Omental fat pad (tissue), 4 donors: ENCODE data around the gene LHFPL2. TPM values are rescaled to one million over a fixed set of nuclear protein-coding genes. Genes with fewer than 3 reads are reported as not detected.
"Not testable (repeated sequence)": the region's sequence is repeated elsewhere in the genome, so short reads cannot be mapped to it uniquely, and the experiment has no call there.

Source experiments
- ATAC-seq: fragments of 150-250 bp; one replicate; pipeline ENCODE4 v1.9.1; 2016; ENCODE audit warnings: mild to moderate bottlenecking, moderate library complexity; ENCODE audit not compliant: low FRiP score
- DNase-seq: peaks from one replicate; pipeline ENCODE4 v3.0.0-alpha.2; 2019; ENCODE audit warnings: low spot score
- total RNA-seq, 4 donors: library from RNA; depleted of rRNA; stranded (reverse); fragments of >200 nt; gene quantifications; one replicate each; pipeline ENCODE4 v1.1.0, GENCODE V29; 2016
- TF ChIP-seq, protein P1 (sequence below), 3 donors: fragments of 450-650 bp; IDR thresholded peaks; one replicate each; pipeline ENCODE4 v1.5.1; 2016 to 2017; ENCODE audit warnings: antibody characterized with exemption in 3 of 3, mild to moderate bottlenecking in 3 of 3, moderate library complexity in 2 of 3

Gene LHFPL2, protein sequence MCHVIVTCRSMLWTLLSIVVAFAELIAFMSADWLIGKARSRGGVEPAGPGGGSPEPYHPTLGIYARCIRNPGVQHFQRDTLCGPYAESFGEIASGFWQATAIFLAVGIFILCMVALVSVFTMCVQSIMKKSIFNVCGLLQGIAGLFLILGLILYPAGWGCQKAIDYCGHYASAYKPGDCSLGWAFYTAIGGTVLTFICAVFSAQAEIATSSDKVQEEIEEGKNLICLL
- 100 to 1,000 TPM in 1 of 4 donors, 10 to 100 TPM in 3; 37.1 to 146 (median 45.9) TPM for total RNA-seq

DNA sequence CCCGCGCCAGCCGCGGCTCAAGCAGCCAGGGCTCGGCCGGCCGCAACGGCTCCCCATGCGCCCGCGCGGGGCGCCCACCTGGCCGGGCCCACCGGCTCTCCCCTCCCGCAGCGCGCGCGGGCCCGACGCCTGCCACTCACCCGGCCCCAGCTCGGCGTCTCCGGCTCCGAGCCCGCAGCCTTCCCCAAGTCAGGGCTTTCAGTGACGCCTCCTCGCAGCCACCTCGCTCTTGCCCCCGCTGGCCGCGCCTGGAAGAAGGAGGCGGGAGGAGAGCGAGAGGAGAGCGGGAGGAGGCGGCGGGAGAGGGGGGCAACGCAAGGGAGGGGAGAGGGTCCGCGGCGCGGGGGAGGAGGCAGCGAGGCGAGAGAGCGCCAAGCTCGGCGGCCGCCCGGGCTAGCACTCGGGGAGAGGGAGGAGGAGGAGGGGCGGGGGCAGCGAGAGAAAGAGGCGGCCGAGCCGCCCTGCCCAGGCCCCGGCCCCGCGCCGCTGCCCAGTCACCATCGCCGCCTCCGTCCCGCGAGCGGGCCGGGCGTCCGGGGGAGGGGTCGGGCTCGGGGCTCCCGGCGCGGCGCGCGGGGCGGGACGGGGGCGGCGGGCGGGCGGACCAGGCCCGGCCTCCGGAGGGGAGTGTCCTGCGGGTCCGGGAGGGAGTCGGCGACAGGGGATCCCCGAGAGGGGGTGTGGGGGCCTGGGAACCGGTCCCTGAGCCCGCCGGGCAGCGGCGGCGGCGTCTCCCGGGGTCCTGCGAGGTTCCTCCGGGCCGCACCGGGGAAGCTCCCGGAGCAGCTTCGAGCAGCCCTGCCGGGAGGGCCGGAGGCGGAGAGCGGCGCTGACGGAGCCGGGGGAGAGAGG is at the start of gene LHFPL2:
TSS of gene LHFPL2 (minus strand) at position 414 of the 852 bp plus-strand sequence. CDS start 138,559 bp downstream, outside the sequence.
- DNase-seq (peak; percentile 38), ATAC-seq (peak; percentile 94)
- TF ChIP-seq, protein P1, sequence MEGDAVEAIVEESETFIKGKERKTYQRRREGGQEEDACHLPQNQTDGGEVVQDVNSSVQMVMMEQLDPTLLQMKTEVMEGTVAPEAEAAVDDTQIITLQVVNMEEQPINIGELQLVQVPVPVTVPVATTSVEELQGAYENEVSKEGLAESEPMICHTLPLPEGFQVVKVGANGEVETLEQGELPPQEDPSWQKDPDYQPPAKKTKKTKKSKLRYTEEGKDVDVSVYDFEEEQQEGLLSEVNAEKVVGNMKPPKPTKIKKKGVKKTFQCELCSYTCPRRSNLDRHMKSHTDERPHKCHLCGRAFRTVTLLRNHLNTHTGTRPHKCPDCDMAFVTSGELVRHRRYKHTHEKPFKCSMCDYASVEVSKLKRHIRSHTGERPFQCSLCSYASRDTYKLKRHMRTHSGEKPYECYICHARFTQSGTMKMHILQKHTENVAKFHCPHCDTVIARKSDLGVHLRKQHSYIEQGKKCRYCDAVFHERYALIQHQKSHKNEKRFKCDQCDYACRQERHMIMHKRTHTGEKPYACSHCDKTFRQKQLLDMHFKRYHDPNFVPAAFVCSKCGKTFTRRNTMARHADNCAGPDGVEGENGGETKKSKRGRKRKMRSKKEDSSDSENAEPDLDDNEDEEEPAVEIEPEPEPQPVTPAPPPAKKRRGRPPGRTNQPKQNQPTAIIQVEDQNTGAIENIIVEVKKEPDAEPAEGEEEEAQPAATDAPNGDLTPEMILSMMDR (IDR thresholded peaks at IDR 0.05), result no peak

DNA sequence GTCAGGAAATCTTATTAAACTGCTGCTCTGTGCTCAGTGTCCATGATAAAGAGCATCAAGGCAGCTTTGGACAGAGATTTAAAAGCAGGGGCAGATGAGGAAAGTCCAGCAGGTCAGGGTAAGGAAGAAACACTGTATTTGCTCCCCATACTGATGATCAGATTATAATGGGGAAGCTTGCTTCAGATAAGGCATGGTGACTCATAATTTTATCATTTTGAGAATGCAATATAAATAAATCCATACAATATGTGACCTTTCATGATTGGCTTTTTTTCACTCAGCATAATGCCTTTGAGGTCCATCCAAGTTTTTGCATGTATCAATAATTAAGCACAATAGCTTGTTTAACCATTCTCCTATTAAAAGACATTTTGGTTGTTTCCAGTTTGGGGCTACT is 48.1 kb upstream of the LHFPL2 start:
- TF ChIP-seq, protein P1 (IDR thresholded peaks at IDR 0.05), result no peak
- ATAC-seq, result no peak
- DNase-seq, result no peak

- ATAC-seq, DNase-seq: not testable (repeated sequence)
Observed at GRCh38 chr5:78696052-78696451, 47.5 kb upstream of the LHFPL2 start.

GRCh38 chr5:78693339-78693738 is 44.8 kb upstream of the LHFPL2 start:
- DNase-seq, result no peak
- TF ChIP-seq, protein P1 (IDR thresholded peaks at IDR 0.05), result no peak
- no peak for ATAC-seq

DNA sequence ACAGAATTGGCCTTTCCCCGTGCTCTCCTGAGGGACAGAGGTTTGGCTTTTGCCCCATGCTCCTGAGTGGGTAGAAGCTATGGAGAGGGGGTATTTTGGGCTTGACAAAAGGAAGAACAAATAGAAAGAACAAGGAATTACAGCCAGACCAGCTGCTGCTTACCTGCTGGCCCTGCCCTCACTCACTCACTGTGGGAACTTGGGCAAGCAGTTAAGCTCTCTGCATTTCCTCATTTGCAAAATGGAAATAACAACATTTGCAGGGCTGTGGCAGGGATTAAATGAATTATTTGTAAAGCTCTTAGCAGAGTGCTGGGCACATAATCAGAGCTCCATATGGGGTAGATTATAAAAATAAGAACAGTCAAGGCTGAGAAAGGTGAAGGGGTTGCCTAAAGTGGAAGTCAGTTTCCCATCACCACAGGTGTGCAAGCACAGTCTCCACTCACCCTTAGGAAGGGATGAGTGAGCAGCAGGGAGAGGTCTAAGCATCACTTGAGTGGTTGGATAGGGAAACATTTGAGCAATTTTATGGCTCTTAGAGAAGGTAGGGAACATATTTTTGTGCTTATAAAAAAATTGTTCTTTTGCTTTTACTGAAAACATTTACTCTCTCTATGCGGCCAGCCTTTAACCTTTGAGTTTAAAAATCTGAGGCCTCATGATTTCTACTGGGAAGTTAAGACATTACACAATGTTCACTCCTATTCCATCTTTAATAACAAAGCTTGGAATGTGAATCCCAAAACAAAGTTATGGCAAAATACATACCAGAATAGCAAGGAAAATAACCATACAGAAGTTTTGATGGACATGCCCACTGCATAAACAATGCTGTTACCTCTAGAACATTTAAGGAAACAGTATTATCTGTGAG is 42.8 kb upstream of the LHFPL2 start:
- ATAC-seq (no peak), DNase-seq (no peak)
- TF ChIP-seq, protein P1 (IDR thresholded peaks at IDR 0.05), result no peak

- DNase-seq, result no peak
- no peak for ATAC-seq
- TF ChIP-seq, protein P1 (IDR thresholded peaks at IDR 0.05), result no peak
Observed at GRCh38 chr5:78690253-78690972, 41.8 kb upstream of the LHFPL2 start.
